ENCODE data around the gene RYR2.

- no peak for TF ChIP-seq CTCF (IDR thresholded peaks at IDR 0.05)
- no peak for TF ChIP-seq EZH2 (IDR thresholded peaks at IDR 0.05; ENCODE audit: borderline replicate concordance, insufficient read depth, low read depth, low read length, poor library complexity, severe bottlenecking)
These were observed 669.3 kb downstream of the RYR2 start for GRCh38 chr1:237711281-237711680.
